GM12878 (cell line): ENCODE results near the gene CREB3L4. TPM values are rescaled to one million over a fixed set of nuclear protein-coding genes. Genes with fewer than 3 reads are reported as not detected.

ENCODE experiments used
- ATF2 ChIP-seq: IDR thresholded peaks from 2 replicates; pipeline ENCODE4 v1.6.1; 2012; ENCODE audit warnings: low read length, inconsistent platforms
- BCLAF1 ChIP-seq: fragments of 450-650 bp; IDR thresholded peaks from 2 replicates; pipeline ENCODE4 v1.6.1; 2017; ENCODE audit warnings: antibody characterized with exemption, mild to moderate bottlenecking, moderate library complexity
- CBFB ChIP-seq: IDR thresholded peaks from 2 replicates; pipeline ENCODE4 v1.6.1; 2016; ENCODE audit warnings: antibody characterized with exemption, low read depth
- CHD4 ChIP-seq: fragments of 200-600 bp; sonication (generic); IDR thresholded peaks from 2 replicates; pipeline ENCODE4 v1.6.1; 2016; ENCODE audit warnings: mild to moderate bottlenecking
- ETV6 ChIP-seq, 2 experiments: fragments of 450-650 bp in 1 of 2; IDR thresholded peaks in 1 of 2; conservative IDR thresholded peaks in 1 of 2; 2 replicates each; pipeline ENCODE4 v1.6.1; 2014; ENCODE audit warnings: antibody characterized with exemption in 1 of 2, borderline replicate concordance in 1 of 2, low read depth in 1 of 2, mild to moderate bottlenecking in 1 of 2, moderate library complexity in 1 of 2
- HDAC6 ChIP-seq: fragments of 200-600 bp; sonication (generic); IDR thresholded peaks from one replicate; pipeline ENCODE4 v1.8.0; 2017; ENCODE audit warnings: antibody characterized with exemption; ENCODE audit not compliant: unreplicated experiment
- KAT2A ChIP-seq: conservative IDR thresholded peaks from 2 replicates; pipeline ENCODE4 v1.6.1; 2011; ENCODE audit warnings: low read depth, low read length; ENCODE audit not compliant: control insufficient read depth
- MYC ChIP-seq: IDR thresholded peaks from 2 replicates; pipeline ENCODE4 v1.6.1; 2011; ENCODE audit warnings: mild to moderate bottlenecking, low read length, moderate library complexity, inconsistent platforms; ENCODE audit not compliant: insufficient read depth, insufficient replicate concordance, insufficient read length, severe bottlenecking
- NFIC ChIP-seq: IDR thresholded peaks from 2 replicates; pipeline ENCODE4 v1.6.1; 2012; ENCODE audit warnings: low read depth, mild to moderate bottlenecking, inconsistent platforms, low read length, moderate library complexity
- NR2C1 ChIP-seq: fragments of 450-650 bp; IDR thresholded peaks from 2 replicates; pipeline ENCODE4 v1.6.1; 2017; ENCODE audit warnings: antibody characterized with exemption, mild to moderate bottlenecking, moderate library complexity
- NR2F1 ChIP-seq: fragments of 450-650 bp; conservative IDR thresholded peaks from 2 replicates; pipeline ENCODE4 v1.6.1; 2017; ENCODE audit warnings: mild to moderate bottlenecking
- PAX5 ChIP-seq: IDR thresholded peaks from 2 replicates; pipeline ENCODE4 v1.6.1; 2011; ENCODE audit warnings: low read depth, low read length, borderline replicate concordance
- SMAD1 ChIP-seq: fragments of 450-650 bp; IDR thresholded peaks from 2 replicates; pipeline ENCODE4 v1.6.1; 2018; ENCODE audit warnings: mild to moderate bottlenecking, low read depth; ENCODE audit not compliant: partially characterized antibody
- SMARCA5 ChIP-seq: fragments of 450-650 bp; IDR thresholded peaks from 2 replicates; pipeline ENCODE4 v1.6.1; 2017; ENCODE audit warnings: mild to moderate bottlenecking
- SREBF2 ChIP-seq: IDR thresholded peaks from 2 replicates; pipeline ENCODE4 v1.6.1; 2012; ENCODE audit warnings: mild to moderate bottlenecking, low read length
- STAT3 ChIP-seq: IDR thresholded peaks from 2 replicates; pipeline ENCODE4 v1.6.1; 2011; ENCODE audit warnings: low read depth, low read length, improper control_type of control experiment
- ZNF207 ChIP-seq: fragments of 450-650 bp; IDR thresholded peaks from 2 replicates; pipeline ENCODE4 v1.6.1; 2014; ENCODE audit warnings: antibody characterized with exemption, mild to moderate bottlenecking, borderline replicate concordance
- ZNF217 ChIP-seq: fragments of 450-650 bp; IDR thresholded peaks from 2 replicates; pipeline ENCODE4 v1.6.1; 2017; ENCODE audit warnings: antibody characterized with exemption, mild to moderate bottlenecking
- polyA plus RNA-seq, 11 experiments: library from polyadenylated mRNA; depleted of rRNA in 4 of 11; unstranded in 6 of 11; stranded (reverse) in 5 of 11; fragments of >200 nt; fragmentation: Nextera tagmentation in 4 of 11; fragmentation: Illumina TruSeq in 1 of 11; extraction: Ambion mirVana in 4 of 11; extraction: Trizol in 1 of 11; gene quantifications; 1 replicate in 1 of 11; 2 replicates in 10 of 11; pipeline versions ENCODE4 v1.2.1 to v1.2.3, GENCODE V29; 2011 to 2016; ENCODE audit warnings: inconsistent platforms in 2 of 11, missing spikeins in 2 of 11, low read depth in 1 of 11
- total RNA-seq, 4 experiments: library from RNA; depleted of rRNA in 3 of 4; stranded (reverse); fragments of >200 nt in 3 of 4; fragmentation: Illumina TruSeq in 1 of 4; extraction: Trizol in 1 of 4; gene quantifications; 2 replicates each; pipeline versions ENCODE4 v1.2.1 to v1.2.3, GENCODE V29; 2013 to 2021

Gene CREB3L4
- total and polyA plus RNA-seq, 10 of the 15 experiments (the other 5 are each of a cell fraction or from before 2014, with no cell fraction given), result 9.7 to 14.0 (median 12.1) TPM

GRCh38 chr1:153967107-153967999 is at the start of gene CREB3L4 (continued):
- TF ChIP-seq HDAC6, result no peak
- TF ChIP-seq BCLAF1, result no peak
- TF ChIP-seq ZNF207, result peak; percentile 70; the same call in 1 of the 2 replicates
- TF ChIP-seq ATF2, result no peak
- TF ChIP-seq ETV6 (conservative IDR thresholded peaks at IDR 0.05 in 1 of 2, IDR thresholded peaks at IDR 0.05 in 1 of 2; ENCODE audit: borderline replicate concordance in 1 of 2, low read depth in 1 of 2), result no peak
- TF ChIP-seq STAT3, result no peak
- peak; percentile 54 for TF ChIP-seq PAX5
- TF ChIP-seq NFIC, result no peak
- peak; percentile 67; the same call in 1 of the 2 replicates for TF ChIP-seq CBFB
- 0 out of 2 replicates have a peak, but pooled peaks have one; percentile 7 for TF ChIP-seq NR2C1
- no peak for TF ChIP-seq KAT2A
- TF ChIP-seq ZNF217, result no peak
- no peak; the same call in none of the 2 replicates for TF ChIP-seq SREBF2
- no peak for TF ChIP-seq CHD4
- peak; percentile 83 for TF ChIP-seq NR2F1
- peak; percentile 68 for TF ChIP-seq MYC
- no peak for TF ChIP-seq SMAD1
- TF ChIP-seq SMARCA5, result peak; percentile 59; the same call in 1 of the 2 replicates
